Mammary epithelial cell (primary cell): ENCODE data around the gene THBS3.
"Not testable (repeated sequence)": the region's sequence is repeated elsewhere in the genome, so short reads cannot be mapped to it uniquely, and the experiment has no call there.

ENCODE experiments used
- CTCF ChIP-seq, 2 donors: IDR thresholded peaks in 1 of 2; conservative IDR thresholded peaks in 1 of 2; 2 replicates each; pipeline ENCODE4 v1.5.1; 2011 to 2012; ENCODE audit warnings: inconsistent platforms in 2 of 2, low read length in 2 of 2, mild to moderate bottlenecking in 2 of 2, control low read depth in 1 of 2, low read depth in 1 of 2; ENCODE audit not compliant: insufficient read depth in 1 of 2; ENCODE audit errors: extremely low read depth in 1 of 2
- EZH2 ChIP-seq: IDR thresholded peaks from 2 replicates; pipeline ENCODE4 v1.6.1; 2012; ENCODE audit warnings: low read length, inconsistent platforms, borderline replicate concordance

- TF ChIP-seq CTCF (conservative IDR thresholded peaks at IDR 0.05 in 1 of 2, IDR thresholded peaks at IDR 0.05 in 1 of 2; ENCODE audit: extremely low read depth in 1 of 2, insufficient read depth in 1 of 2, low read depth in 1 of 2, low read length in 2 of 2); EZH2: not testable (repeated sequence)
Measured at GRCh38 chr1:155163785-155164184, 43.9 kb downstream of the THBS3 start.
